Fibroblast of villous mesenchyme (primary cell): ENCODE data around the gene KIAA0753. TPM values are rescaled to one million over a fixed set of nuclear protein-coding genes. Genes with fewer than 3 reads are reported as not detected.

Experiments used
- DNase-seq: peaks from one replicate; pipeline ENCODE4 v3.0.0-alpha.2; 2010; ENCODE audit warnings: low read depth
- H3K4me3 ChIP-seq: 2 replicates; pipeline ENCODE4 v1.5.1; 2011; ENCODE audit warnings: low read depth, mild to moderate bottlenecking, low read length
- CTCF ChIP-seq: IDR thresholded peaks from 2 replicates; pipeline ENCODE4 v1.5.1; 2012; ENCODE audit warnings: low read depth, mild to moderate bottlenecking, low read length; ENCODE audit not compliant: insufficient read depth
- total RNA-seq: library from RNA; depleted of rRNA; stranded (reverse); fragments of >200 nt; gene quantifications from 2 replicates; pipeline ENCODE4 v1.2.3, GENCODE V29; 2012

Gene KIAA0753
- total RNA-seq, 1 donor = 23.3 TPM

GRCh38 chr17:6561446-6561845 is 79.1 kb downstream of the KIAA0753 start:
- H3K4me3 ChIP-seq = no peak overlapping the region
- TF ChIP-seq CTCF = no peak
- DNase-seq = no peak

- H3K4me3 ChIP-seq = no peak overlapping the region
- no peak for TF ChIP-seq CTCF
- DNase-seq = no peak
Measured at GRCh38 chr17:6560496-6560895, 80.0 kb downstream of the KIAA0753 start.

GRCh38 chr17:6559753-6560215 is 80.7 kb downstream of the KIAA0753 start:
- no peak overlapping the region for H3K4me3 ChIP-seq
- no peak for TF ChIP-seq CTCF
- DNase-seq = no peak

- TF ChIP-seq CTCF = no peak
- H3K4me3 ChIP-seq = no peak overlapping the region
- no peak for DNase-seq
Measured at GRCh38 chr17:6558932-6559752, 81.4 kb downstream of the KIAA0753 start.

GRCh38 chr17:6558276-6558675 is 82.2 kb downstream of the KIAA0753 start:
- no peak overlapping the region for H3K4me3 ChIP-seq
- no peak for DNase-seq
- TF ChIP-seq CTCF = no peak

- H3K4me3 ChIP-seq = no peak overlapping the region
- no peak for DNase-seq
- no peak for TF ChIP-seq CTCF
Measured at GRCh38 chr17:6557040-6557438, 83.5 kb downstream of the KIAA0753 start.
